ENCODE data around the gene RNH1.

RNH1 gene

DNA sequence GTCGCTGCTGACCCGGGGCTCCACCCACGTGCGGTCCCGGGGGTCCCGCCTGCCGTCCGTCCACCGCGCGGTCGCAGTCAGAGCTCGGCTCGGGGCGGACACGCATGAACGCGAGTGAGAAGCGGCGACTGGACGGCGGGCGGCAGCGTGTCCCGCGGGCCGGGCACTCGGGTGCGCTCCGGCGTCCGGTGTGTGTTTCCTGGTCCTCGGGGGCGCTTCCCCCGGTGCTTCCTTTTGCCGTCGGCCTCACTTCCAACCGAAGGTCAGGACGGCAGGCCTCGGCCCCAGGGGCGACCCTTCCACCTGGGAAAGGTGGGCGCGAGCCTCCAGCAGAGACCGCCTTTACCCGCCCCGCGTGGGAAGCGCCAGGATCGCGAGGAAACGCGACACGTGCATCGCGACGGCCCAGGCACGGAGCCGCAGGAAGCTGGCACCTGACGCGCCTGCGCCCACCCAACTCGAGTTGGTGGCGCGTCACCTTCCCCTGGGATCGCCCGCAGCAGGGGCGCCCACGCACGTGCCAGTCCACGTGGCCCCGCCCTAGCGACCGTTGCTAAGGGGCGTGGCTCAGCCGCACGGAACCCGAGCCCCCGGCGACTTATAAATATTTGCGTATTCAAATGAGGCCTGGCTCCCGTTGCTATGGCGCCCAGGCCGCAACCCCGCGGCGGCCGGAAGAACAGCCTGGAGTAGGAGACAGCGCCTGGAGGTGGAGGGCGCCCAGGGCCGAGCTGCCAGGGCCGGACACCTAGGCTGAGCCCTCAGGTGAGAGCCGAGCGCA is 30.0 kb upstream of the RNH1 start, which contains the start of gene LRRC56:
TSS of gene LRRC56 (plus strand) at position 687 of the 781 bp plus-strand sequence. CDS start 3,158 bp downstream, outside the sequence.
- TF ChIP-seq, protein P1, sequence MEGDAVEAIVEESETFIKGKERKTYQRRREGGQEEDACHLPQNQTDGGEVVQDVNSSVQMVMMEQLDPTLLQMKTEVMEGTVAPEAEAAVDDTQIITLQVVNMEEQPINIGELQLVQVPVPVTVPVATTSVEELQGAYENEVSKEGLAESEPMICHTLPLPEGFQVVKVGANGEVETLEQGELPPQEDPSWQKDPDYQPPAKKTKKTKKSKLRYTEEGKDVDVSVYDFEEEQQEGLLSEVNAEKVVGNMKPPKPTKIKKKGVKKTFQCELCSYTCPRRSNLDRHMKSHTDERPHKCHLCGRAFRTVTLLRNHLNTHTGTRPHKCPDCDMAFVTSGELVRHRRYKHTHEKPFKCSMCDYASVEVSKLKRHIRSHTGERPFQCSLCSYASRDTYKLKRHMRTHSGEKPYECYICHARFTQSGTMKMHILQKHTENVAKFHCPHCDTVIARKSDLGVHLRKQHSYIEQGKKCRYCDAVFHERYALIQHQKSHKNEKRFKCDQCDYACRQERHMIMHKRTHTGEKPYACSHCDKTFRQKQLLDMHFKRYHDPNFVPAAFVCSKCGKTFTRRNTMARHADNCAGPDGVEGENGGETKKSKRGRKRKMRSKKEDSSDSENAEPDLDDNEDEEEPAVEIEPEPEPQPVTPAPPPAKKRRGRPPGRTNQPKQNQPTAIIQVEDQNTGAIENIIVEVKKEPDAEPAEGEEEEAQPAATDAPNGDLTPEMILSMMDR (IDR thresholded peaks at IDR 0.05; ENCODE audit: low read depth, low read length, poor library complexity, severe bottlenecking): no peak
- no peak for TF ChIP-seq EZH2phosphoT487 (IDR thresholded peaks at IDR 0.05; ENCODE audit: borderline replicate concordance, low read length)
- peaks cover 34% of the 10 kb centered on the region for H3K4me1 ChIP-seq (ENCODE audit: control insufficient read depth, low read length)
- H3K9me3 ChIP-seq (ENCODE audit: control insufficient read depth, insufficient read depth, low read length): no peaks in the 10 kb centered on the region
- no peaks in the 10 kb centered on the region for H4K20me1 ChIP-seq (ENCODE audit: control insufficient read depth, insufficient read depth, low read depth, low read length)
- H3F3A ChIP-seq (ENCODE audit: control insufficient read depth, insufficient read depth): peaks cover 10% of the 10 kb centered on the region
- peak within 1 kb of the TSS; percentile 97 for H3K27ac ChIP-seq (ENCODE audit: low read depth, low read length)
- no peaks in the 10 kb centered on the region for H3K9me2 ChIP-seq (replicated peaks; ENCODE audit: control insufficient read depth, low read length)
- H3K27me3 ChIP-seq (ENCODE audit: control insufficient read depth, low read length): no peaks in the 10 kb centered on the region
- peak within 1 kb of the TSS; percentile 71 for H3K4me2 ChIP-seq (ENCODE audit: low read length)
- peak within 1 kb of the TSS; percentile 83 for H3K4me3 ChIP-seq (ENCODE audit: low read length)
- peaks cover 22% of the 10 kb centered on the region for H3K36me3 ChIP-seq (ENCODE audit: control insufficient read depth, low read length)
- H3K79me2 ChIP-seq (ENCODE audit: control insufficient read depth, low read length): peaks cover 20% of the 10 kb centered on the region

DNA sequence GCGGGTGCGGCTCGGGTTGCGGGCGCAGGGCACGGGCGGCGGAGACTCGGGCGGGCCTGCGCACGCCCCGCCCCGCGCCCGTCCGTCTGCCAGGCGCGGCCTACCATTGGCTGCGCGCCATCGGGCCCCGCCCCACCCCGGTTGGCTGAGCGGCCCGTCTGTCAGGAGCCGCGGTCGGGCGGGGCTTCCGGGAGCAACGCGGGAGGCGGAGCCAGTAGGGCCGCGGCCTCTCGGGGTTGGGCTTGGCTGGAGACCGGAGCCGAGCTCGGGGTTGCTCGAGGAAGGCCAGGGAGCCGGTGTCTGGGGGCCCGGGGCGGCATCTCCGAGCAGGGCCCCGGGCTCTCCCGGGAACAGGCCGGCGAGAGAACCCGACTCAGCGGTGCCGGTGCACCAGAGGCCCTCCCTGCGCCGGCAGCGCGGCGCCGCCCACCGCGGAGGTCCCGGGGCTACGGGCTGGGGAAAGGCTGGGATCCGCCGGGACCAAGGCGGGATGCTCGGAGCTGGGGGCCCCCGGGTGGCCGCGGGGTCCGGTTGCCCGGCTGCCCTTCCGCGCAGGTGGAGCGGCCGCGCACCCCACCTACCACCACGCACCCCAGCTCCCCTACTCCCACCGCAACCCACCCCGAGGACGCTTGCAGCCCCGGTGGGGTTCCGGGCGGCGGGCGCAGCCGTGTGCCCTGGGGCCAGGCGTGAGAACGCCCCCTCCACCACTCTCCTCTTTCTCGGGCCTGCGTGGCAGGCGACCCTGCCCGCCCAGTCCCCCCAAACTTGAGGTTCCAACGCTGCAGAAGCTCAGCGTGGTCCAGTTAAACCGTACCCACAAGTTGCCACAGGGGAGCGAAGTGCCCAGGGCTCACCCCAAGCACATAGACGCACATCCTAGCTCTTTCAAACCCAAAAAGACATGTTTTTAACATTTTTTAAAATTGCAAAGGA is 28.7 kb upstream of the RNH1 start, which contains the start of gene HRAS:
TSS of gene HRAS (minus strand) at position 58 of the 936 bp plus-strand sequence.
- no peaks in the 10 kb centered on the region for H3K9me3 ChIP-seq (ENCODE audit: control insufficient read depth, insufficient read depth, low read length)
- H4K20me1 ChIP-seq (ENCODE audit: control insufficient read depth, insufficient read depth, low read depth, low read length): no peaks in the 10 kb centered on the region
- peaks cover 20% of the 10 kb centered on the region for H3K79me2 ChIP-seq (ENCODE audit: control insufficient read depth, low read length)
- H3K4me1 ChIP-seq (ENCODE audit: control insufficient read depth, low read length): peaks cover 34% of the 10 kb centered on the region
- peak within 1 kb of the TSS; percentile 91 for H3K4me2 ChIP-seq (ENCODE audit: low read length)
- no peaks in the 10 kb centered on the region for H3K27me3 ChIP-seq (ENCODE audit: control insufficient read depth, low read length)
- peaks cover 29% of the 10 kb centered on the region for H3K36me3 ChIP-seq (ENCODE audit: control insufficient read depth, low read length)
- peaks cover 10% of the 10 kb centered on the region for H3F3A ChIP-seq (ENCODE audit: control insufficient read depth, insufficient read depth)
- H3K27ac ChIP-seq (ENCODE audit: low read depth, low read length): peak within 1 kb of the TSS; percentile 97
- H3K9me2 ChIP-seq (replicated peaks; ENCODE audit: control insufficient read depth, low read length): no peaks in the 10 kb centered on the region
- H3K4me3 ChIP-seq (ENCODE audit: low read length): peak within 1 kb of the TSS; percentile 83
- TF ChIP-seq, protein P1 (IDR thresholded peaks at IDR 0.05; ENCODE audit: low read depth, low read length, poor library complexity, severe bottlenecking): no peak
- no peak for TF ChIP-seq EZH2phosphoT487 (IDR thresholded peaks at IDR 0.05; ENCODE audit: borderline replicate concordance, low read length)

DNA sequence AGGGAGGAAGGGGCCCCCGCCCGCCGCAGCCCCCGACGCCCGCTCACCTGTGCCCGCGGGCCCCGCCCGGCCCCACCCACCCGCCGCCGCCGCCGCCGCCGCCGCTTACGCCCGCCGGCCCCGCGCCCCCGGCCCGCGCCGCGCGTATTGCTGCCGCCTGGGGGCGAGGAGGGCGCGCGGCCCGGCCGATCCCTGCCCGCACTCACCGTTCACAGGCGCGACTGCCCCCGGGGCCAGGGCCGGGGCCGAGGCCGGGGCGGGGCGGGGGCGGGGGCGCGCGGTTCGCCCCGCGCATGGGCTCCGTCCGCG is 28.1 kb upstream of the RNH1 start:
- no peaks in the 10 kb centered on the region for H3K9me2 ChIP-seq (replicated peaks; ENCODE audit: control insufficient read depth, low read length)
- peak overlapping the region; percentile 91 for H3K4me2 ChIP-seq (ENCODE audit: low read length)
- TF ChIP-seq EZH2phosphoT487 (IDR thresholded peaks at IDR 0.05; ENCODE audit: borderline replicate concordance, low read length): no peak
- TF ChIP-seq, protein P1 (IDR thresholded peaks at IDR 0.05; ENCODE audit: low read depth, low read length, poor library complexity, severe bottlenecking): no peak
- H3F3A ChIP-seq (ENCODE audit: control insufficient read depth, insufficient read depth): peaks cover 10% of the 10 kb centered on the region
- H3K79me2 ChIP-seq (ENCODE audit: control insufficient read depth, low read length): peaks cover 20% of the 10 kb centered on the region
- no peak overlapping the region for H3K27ac ChIP-seq (ENCODE audit: low read depth, low read length)
- H3K27me3 ChIP-seq (ENCODE audit: control insufficient read depth, low read length): no peaks in the 10 kb centered on the region
- peaks cover 34% of the 10 kb centered on the region for H3K4me1 ChIP-seq (ENCODE audit: control insufficient read depth, low read length)
- H3K4me3 ChIP-seq (ENCODE audit: low read length): peak overlapping the region; percentile 80
- no peaks in the 10 kb centered on the region for H3K9me3 ChIP-seq (ENCODE audit: control insufficient read depth, insufficient read depth, low read length)
- H4K20me1 ChIP-seq (ENCODE audit: control insufficient read depth, insufficient read depth, low read depth, low read length): no peaks in the 10 kb centered on the region
- H3K36me3 ChIP-seq (ENCODE audit: control insufficient read depth, low read length): peaks cover 29% of the 10 kb centered on the region
